Transverse colon (tissue), 4 donors: ENCODE measurements around the gene ARHGAP42.

ENCODE experiments used
- EP300 ChIP-seq: sonication (generic); formaldehyde crosslinking; IDR thresholded peaks from one replicate; pipeline ENCODE4 v1.6.1; 2017; ENCODE audit warnings: antibody characterized with exemption, low read depth
- POLR2A ChIP-seq: fragments of 450-650 bp; IDR thresholded peaks from one replicate; pipeline ENCODE4 v1.6.1; 2016; ENCODE audit warnings: antibody characterized with exemption, mild to moderate bottlenecking, moderate library complexity
- POLR2AphosphoS5 ChIP-seq, 3 donors: sonication (generic); formaldehyde crosslinking; IDR thresholded peaks; one replicate each; pipeline ENCODE4 v1.6.1; 2016; ENCODE audit warnings: antibody characterized with exemption in 3 of 3
- TF ChIP-seq, protein P1 (sequence below), 5 experiments: fragments of 200-600 bp in 3 of 5; fragments of 450-650 bp in 2 of 5; sonication (generic) in 3 of 5; IDR thresholded peaks; 1 replicate in 2 of 5; 2 replicates in 3 of 5; pipeline ENCODE4 v1.5.1; 2016 to 2017; ENCODE audit warnings: antibody characterized with exemption in 5 of 5, inconsistent platforms in 3 of 5, mild to moderate bottlenecking in 2 of 5, moderate library complexity in 1 of 5

GRCh38 chr11:100832829-100833228, 145.7 kb downstream of the ARHGAP42 start:
- TF ChIP-seq, protein P1, sequence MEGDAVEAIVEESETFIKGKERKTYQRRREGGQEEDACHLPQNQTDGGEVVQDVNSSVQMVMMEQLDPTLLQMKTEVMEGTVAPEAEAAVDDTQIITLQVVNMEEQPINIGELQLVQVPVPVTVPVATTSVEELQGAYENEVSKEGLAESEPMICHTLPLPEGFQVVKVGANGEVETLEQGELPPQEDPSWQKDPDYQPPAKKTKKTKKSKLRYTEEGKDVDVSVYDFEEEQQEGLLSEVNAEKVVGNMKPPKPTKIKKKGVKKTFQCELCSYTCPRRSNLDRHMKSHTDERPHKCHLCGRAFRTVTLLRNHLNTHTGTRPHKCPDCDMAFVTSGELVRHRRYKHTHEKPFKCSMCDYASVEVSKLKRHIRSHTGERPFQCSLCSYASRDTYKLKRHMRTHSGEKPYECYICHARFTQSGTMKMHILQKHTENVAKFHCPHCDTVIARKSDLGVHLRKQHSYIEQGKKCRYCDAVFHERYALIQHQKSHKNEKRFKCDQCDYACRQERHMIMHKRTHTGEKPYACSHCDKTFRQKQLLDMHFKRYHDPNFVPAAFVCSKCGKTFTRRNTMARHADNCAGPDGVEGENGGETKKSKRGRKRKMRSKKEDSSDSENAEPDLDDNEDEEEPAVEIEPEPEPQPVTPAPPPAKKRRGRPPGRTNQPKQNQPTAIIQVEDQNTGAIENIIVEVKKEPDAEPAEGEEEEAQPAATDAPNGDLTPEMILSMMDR (IDR thresholded peaks at IDR 0.05) = no peak
- TF ChIP-seq POLR2AphosphoS5 (IDR thresholded peaks at IDR 0.05) (no peak), POLR2A (no peak), EP300 (no peak)
